GM18520 (cell line): ENCODE data around the gene COA6.
"Not testable (repeated sequence)": the region's sequence is repeated elsewhere in the genome, so short reads cannot be mapped to it uniquely, and the experiment has no call there.

Experiments used
- ATAC-seq: cut with Tn5 transposase; IDR thresholded peaks from one replicate; pipeline ENCODE4 v1.9.1; 2021; ENCODE audit not compliant: unreplicated experiment

Gene COA6

DNA sequence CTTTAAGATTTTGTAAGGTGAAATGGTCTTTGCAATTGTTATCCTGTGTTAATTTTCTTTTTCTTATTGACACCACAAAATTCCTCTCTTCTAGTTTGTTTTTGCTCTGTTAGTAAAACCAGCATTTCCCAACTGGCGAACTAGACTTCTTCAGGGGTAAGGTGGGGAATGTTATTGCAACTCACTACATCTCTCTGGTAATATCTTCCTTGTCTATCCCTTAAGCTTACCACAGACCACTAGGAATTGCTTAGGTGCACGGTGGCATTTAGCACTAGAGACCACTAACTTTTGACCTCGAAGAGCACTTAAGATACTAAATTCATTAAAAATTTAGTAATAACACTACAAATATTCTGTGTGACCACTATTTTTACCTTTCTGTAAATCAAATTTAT is 4.2 kb upstream of the COA6 start:
- ATAC-seq, result no peak

DNA sequence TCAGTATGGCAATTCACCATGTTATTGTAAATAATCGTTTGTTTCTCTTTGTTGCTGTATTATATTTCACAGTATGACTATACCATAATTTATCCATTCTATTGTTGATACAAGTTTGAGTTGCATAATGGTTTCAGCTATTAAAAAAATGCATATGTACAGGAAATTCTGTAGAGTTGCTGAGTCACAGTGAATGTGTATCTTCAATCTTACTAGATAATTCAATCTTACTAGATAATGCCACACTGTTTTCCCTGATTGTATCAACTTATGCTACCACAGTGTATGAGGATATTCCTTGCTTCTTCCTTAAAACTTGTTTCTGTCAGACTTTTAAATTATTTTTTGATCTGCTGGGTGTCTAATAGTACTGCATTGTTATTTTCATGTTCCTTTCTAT is 3.5 kb upstream of the COA6 start:
- ATAC-seq, result no peak

DNA sequence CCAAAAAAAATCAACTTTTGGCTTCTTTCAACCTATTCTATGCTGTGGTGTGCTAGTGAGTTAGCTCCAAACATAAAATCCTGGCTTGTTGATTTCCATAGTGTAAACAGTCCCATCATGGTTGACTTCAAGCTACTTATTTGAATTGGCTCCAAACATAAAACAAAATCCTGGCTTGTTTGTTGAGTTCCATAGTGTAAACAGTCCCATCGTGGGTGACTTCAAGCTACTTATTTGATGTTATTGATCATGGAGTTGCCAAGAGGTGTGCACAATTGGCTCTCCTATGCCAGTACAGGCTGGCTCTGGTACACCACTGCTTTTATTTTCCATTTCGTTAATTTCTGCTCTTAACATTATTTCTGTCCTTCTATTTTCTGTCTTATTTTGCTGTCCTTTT is 1.8 kb upstream of the COA6 start:
- no peak for ATAC-seq

DNA sequence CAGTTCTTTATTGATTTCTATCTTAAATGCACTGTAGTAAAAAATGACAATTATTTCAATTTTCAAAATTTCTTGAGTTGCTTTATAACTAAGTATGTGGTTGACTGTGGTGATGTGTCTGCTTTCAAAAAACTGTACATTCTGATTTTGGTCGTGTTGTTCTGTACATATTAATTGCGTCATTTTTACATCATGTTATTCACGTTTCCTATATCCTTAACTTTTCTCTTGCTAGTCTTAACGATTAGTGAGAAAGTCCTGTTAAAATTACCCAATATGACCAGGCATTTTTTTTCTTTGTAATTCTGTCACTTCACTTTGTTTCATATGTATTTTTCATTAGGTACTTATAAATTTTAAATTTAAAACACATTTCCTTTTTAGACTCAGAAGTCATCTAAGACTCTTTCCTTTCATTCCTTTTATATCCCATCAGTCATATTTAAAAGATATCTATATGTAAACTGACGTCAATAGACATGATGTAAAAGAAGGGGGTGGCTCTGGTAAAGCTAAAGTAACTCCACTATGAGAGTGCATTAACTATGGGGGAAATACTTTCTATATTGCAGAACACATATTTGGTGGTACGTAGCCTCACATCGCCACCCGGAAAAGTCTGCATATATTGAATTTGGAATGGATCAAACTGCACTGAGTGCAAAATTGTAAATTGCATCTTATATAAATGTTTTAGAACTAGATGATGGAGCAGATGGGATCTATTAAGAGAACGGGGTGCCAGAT is 1.1 kb upstream of the COA6 start:
- ATAC-seq, result no peak

DNA sequence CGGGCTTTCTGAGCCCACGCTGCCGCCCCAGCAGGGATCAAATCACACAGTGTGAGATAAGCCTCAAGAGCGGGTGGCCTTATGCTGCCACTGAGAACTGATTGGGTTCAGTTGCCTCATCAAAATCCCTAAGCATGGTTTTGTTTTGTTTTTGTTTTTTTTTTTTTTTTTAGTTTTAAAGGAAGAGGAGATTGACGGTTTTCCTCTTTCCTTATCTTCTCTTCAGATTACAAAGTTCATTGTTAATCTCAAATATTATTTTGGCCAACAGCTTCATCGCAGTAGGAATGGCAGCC is 651 bp downstream of the COA6 start:
- peak; percentile 12 for ATAC-seq

GRCh38 chr1:234375672-234376071 is 2.4 kb downstream of the COA6 start:
- ATAC-seq, result no peak

DNA sequence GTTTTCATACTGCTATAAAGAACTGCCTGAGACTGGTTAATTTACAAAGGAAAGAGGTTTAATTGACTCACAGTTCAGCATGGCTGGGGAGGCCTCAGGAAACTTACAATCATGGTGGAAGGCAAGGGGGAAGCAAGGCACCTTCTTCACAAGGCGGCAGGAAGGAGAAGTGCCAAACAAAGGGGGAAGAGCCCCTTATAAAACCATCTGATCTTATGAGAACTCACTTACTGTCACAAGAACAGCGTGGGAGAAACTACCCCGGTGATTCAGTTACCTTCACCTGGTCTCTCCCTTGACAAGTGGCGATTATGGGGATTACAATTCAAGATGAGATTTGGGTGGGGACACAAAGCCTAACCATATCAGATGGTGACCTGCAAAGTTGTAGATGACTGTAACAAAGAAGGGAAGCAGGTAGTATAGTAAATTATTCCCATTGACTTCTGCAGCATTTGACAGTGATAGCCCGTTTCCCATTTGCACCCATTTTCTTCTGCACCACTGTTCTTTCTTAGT is 6.4 kb downstream of the COA6 start:
- ATAC-seq, result not testable (repeated sequence)

DNA sequence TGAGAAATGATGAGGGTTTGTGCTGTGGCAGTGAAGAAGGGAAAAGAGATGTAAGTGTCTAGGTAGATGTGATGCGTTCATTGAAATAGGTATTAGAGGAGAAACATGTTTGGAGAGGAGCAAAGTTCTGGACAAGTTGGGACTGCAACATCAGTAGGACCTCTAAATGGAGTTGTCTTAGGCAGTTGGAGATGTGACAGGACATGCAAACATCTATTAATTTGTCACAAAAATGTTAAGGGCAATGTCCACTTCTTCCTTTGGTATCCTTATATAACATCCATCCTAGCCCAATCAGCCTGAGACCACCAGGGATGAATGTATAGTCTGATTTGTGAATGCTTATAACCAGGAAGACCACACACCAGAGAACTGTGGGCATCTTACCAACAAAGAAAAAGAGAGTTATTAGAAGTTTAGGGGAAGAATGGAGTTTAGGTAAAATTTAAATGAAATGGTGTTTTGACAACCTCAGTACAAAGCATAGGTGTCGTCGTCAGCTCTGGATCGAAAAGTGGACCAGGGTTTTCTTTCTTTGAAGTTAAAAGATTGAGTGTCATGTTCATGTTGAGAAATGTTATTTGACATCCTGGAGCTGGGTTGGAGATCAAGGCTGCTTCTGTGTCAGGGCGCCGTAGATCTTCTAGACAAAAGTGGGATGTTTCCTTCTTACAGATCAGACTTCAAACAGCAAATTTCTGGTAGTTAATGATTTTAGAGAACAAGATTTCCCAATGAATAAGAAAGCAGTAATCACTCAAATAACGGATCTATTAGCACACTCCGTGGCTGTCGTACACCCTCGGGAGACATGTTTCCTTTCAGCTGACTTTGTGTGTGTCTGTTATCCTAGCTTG is 8.7 kb downstream of the COA6 start:
- no peak for ATAC-seq

GRCh38 chr1:234386122-234386521 is 12.9 kb downstream of the COA6 start:
- ATAC-seq, result no peak

DNA sequence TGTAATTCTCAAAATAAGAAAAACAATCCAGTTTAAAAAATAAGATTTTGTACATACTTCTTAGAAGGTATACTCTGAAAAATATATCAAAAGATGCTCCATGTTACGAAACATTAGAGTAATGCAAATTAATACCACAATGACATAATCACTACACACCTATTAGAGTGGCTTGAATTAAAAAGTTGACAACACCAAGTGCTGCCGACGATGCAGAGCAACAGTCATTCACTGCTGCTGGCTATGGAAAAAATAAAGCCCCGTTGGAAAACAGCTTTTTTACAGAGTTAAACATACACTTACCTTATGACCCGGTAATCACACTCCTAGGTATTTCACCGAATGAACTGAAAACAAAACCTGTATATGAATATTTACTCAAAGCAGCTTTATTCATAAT is 14.8 kb downstream of the COA6 start:
- no peak for ATAC-seq

DNA sequence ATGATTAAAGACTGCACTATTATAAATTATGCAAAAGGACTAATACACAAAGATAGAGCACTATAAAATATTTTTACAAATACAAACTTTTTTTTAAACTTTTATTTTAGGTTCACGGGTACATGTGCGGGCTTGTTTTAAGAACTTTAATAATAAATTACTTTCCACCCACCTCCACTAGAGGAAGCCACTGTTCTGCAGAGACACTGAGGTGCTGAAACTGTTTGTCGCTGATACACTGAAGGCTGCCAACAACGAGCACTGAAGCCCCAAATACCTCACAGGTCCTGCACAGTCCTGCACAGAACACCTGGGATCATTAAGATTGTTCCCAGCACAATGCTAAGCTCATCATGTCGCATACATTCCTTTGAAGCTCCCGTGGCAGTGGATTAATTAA is 19.9 kb downstream of the COA6 start:
- no peak for ATAC-seq

GRCh38 chr1:234395297-234395696 is 22.0 kb downstream of the COA6 start:
- ATAC-seq, result no peak

DNA sequence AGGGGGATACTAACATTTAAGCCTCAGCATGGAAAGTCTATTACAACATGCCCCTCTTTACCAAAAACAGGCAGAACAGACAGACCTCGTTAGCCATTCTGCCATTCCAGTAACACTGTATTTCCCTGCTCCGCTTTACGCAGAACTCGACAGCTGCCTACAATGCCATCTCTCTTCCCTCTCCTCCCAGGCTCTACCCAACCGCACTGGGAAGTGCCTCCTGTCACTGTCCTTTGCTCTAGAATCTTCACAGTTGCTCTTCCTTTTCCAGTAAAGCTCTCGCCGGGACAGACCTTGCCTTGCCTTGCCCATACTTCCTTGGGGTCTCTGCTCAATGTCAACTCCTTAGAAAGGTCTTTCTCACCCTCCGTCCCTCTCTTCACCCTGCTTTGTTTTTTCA is 22.8 kb downstream of the COA6 start:
- ATAC-seq, result no peak

DNA sequence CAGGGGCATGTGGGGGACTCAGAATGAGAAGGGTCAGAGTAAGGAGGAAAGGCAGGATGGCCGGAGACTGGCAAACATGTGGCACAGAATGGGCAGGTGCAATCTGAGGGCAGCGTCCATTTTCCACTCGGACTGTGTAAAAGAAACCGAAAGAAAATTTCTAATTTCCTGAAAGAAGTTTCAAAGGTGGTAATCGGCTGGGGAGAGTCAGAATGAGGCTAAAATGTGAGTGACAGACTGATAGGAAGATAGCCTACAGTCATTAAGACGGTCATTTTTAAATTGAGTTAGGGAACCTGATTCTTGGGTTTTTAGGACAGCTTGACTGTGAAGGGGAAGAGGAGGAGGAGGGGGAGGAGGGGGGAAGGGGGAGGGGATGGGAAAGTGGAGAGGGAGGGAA is 23.6 kb downstream of the COA6 start:
- no peak for ATAC-seq

- ATAC-seq, result no peak
Measured at GRCh38 chr1:234397732-234398131, 24.5 kb downstream of the COA6 start.

GRCh38 chr1:234398849-234399381 is 25.7 kb downstream of the COA6 start:
- ATAC-seq, result no peak

- ATAC-seq, result not testable (repeated sequence)
Measured at GRCh38 chr1:234399515-234399914, 26.3 kb downstream of the COA6 start.

- ATAC-seq, result no peak
Measured at GRCh38 chr1:234400773-234401172, 27.5 kb downstream of the COA6 start.

GRCh38 chr1:234401658-234402057 is 28.4 kb downstream of the COA6 start:
- no peak for ATAC-seq

GRCh38 chr1:234402939-234403338 is 29.7 kb downstream of the COA6 start:
- ATAC-seq, result no peak

DNA sequence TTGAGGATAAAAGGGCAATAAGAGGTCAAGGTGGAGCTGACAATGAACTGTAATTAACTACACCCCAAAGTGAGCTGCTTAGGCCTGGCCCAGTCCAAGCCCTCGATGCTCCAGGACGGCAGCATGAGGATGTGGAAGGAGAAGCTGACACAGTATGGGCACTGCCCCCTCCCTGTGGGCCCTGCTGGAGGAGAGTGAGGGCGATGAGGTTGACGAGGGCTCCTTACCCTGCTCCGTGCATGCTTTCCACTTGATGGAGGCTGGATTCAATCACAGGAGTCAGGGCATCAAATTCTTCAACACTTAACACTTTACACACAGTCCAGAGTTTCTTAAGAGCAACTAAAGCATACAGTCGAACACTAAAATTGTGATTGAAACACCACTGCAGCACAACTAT is 32.4 kb downstream of the COA6 start:
- ATAC-seq, result no peak

DNA sequence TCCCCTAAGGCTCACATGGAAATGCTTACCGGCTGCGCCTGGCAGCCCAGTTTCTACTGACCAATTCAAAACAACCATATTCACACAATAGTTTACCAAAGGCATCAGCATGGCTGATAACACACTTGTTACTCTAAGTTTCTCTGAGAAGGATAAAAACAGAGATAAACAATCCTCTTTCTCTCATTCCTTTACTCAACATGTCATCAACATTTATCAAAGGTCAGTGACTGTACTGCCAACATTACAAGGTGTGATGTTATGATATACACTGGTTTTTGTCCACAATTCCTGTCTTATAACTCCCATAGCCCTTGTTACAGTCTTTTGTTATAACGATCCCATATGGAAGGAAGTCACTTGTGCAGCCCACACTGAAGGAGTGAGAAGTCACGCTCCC is 33.6 kb downstream of the COA6 start:
- ATAC-seq, result no peak
